C4-2B (cell line): ENCODE results near the gene CC2D2A.

Experiments used
- H3K27ac ChIP-seq: fragments of 450-650 bp; 2 replicates; pipeline ENCODE4 v1.5.1; 2017
- CTCF ChIP-seq: fragments of 450-650 bp; conservative IDR thresholded peaks from 2 replicates; pipeline ENCODE4 v1.5.1; 2017; ENCODE audit warnings: mild to moderate bottlenecking
- ZFX ChIP-seq: fragments of 450-650 bp; IDR thresholded peaks from 2 replicates; pipeline ENCODE4 v1.6.1; 2017

CC2D2A gene

GRCh38 chr4:15482842-15483241, 13.2 kb downstream of the CC2D2A start:
- H3K27ac ChIP-seq: no peak overlapping the region
- TF ChIP-seq CTCF: no peak
- no peak for TF ChIP-seq ZFX

GRCh38 chr4:15488136-15488535, 18.5 kb downstream of the CC2D2A start:
- TF ChIP-seq ZFX (no peak), CTCF (no peak)
- no peak overlapping the region for H3K27ac ChIP-seq

- TF ChIP-seq ZFX: no peak
- no peak for TF ChIP-seq CTCF
- no peak overlapping the region for H3K27ac ChIP-seq
These were observed 19.2 kb downstream of the CC2D2A start for GRCh38 chr4:15488658-15489470.

- no peak overlapping the region for H3K27ac ChIP-seq
These were observed 19.9 kb downstream of the CC2D2A start for GRCh38 chr4:15489551-15489950.

GRCh38 chr4:15493411-15493810, 23.7 kb downstream of the CC2D2A start:
- TF ChIP-seq ZFX (no peak), CTCF (no peak)
- no peak overlapping the region for H3K27ac ChIP-seq

More at GRCh38 chr4:15489551-15489950, 19.9 kb downstream of the CC2D2A start:
- no peak for TF ChIP-seq CTCF
- TF ChIP-seq ZFX: no peak

GRCh38 chr4:15495621-15496020, 25.9 kb downstream of the CC2D2A start:
- no peak for TF ChIP-seq CTCF
- TF ChIP-seq ZFX: no peak

GRCh38 chr4:15498356-15498755, 28.7 kb downstream of the CC2D2A start:
- TF ChIP-seq CTCF: no peak
- TF ChIP-seq ZFX: no peak

More at GRCh38 chr4:15495621-15496020, 25.9 kb downstream of the CC2D2A start:
- no peak overlapping the region for H3K27ac ChIP-seq

More at GRCh38 chr4:15498356-15498755, 28.7 kb downstream of the CC2D2A start:
- no peak overlapping the region for H3K27ac ChIP-seq
